ENCODE results near the gene RPS6KB2. TPM values are rescaled to one million over a fixed set of nuclear protein-coding genes. Genes with fewer than 3 reads are reported as not detected.

The RPS6KB2 gene
- total and polyA plus RNA-seq, 2 experiments from 2014 or later, result 29.5 to 41.3 TPM

DNA sequence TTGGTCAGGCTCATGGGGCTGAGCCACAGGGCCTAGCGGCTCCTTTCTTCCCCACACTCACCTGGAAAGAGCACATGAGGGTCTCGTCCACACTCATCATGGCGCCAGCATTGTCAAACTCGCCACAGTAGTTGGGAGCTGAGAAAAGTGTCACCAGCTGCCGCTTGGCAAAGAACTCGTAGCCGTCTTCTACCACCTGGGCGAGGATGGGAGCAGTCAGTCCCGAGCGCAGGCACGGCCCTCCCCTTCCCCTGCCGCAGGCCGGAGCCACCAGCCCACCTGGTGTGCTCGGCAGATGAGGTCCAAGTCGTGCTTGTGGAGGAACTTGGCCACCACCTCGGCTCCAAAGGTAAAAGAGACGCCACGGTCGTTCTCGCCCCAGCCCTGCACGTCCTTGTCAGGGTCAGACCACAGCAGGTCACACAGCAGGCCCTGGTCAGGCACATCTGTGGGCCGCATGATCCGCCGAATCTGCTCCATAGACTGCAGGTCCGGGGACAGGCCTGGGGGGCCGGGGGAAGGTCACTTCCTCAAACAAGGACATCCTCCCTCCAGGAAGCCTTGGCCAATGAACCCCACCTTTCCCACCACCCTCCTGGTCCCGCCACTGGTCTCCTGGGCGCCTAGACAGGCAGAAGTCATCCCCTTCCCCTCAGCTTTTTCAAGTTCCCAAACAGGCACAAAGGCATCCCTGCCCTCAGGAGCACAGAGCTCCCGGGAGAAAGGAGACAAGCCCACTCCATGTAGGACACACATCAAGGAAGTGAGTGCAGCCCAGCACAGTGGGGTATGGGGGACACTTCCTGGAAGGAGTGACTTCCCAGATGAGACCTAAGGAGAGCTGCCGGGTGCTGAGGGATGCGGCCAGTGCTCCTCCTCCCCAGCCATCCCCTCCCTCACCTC is 29.4 kb upstream of the RPS6KB2 start (continued):
- TF ChIP-seq, protein P1, sequence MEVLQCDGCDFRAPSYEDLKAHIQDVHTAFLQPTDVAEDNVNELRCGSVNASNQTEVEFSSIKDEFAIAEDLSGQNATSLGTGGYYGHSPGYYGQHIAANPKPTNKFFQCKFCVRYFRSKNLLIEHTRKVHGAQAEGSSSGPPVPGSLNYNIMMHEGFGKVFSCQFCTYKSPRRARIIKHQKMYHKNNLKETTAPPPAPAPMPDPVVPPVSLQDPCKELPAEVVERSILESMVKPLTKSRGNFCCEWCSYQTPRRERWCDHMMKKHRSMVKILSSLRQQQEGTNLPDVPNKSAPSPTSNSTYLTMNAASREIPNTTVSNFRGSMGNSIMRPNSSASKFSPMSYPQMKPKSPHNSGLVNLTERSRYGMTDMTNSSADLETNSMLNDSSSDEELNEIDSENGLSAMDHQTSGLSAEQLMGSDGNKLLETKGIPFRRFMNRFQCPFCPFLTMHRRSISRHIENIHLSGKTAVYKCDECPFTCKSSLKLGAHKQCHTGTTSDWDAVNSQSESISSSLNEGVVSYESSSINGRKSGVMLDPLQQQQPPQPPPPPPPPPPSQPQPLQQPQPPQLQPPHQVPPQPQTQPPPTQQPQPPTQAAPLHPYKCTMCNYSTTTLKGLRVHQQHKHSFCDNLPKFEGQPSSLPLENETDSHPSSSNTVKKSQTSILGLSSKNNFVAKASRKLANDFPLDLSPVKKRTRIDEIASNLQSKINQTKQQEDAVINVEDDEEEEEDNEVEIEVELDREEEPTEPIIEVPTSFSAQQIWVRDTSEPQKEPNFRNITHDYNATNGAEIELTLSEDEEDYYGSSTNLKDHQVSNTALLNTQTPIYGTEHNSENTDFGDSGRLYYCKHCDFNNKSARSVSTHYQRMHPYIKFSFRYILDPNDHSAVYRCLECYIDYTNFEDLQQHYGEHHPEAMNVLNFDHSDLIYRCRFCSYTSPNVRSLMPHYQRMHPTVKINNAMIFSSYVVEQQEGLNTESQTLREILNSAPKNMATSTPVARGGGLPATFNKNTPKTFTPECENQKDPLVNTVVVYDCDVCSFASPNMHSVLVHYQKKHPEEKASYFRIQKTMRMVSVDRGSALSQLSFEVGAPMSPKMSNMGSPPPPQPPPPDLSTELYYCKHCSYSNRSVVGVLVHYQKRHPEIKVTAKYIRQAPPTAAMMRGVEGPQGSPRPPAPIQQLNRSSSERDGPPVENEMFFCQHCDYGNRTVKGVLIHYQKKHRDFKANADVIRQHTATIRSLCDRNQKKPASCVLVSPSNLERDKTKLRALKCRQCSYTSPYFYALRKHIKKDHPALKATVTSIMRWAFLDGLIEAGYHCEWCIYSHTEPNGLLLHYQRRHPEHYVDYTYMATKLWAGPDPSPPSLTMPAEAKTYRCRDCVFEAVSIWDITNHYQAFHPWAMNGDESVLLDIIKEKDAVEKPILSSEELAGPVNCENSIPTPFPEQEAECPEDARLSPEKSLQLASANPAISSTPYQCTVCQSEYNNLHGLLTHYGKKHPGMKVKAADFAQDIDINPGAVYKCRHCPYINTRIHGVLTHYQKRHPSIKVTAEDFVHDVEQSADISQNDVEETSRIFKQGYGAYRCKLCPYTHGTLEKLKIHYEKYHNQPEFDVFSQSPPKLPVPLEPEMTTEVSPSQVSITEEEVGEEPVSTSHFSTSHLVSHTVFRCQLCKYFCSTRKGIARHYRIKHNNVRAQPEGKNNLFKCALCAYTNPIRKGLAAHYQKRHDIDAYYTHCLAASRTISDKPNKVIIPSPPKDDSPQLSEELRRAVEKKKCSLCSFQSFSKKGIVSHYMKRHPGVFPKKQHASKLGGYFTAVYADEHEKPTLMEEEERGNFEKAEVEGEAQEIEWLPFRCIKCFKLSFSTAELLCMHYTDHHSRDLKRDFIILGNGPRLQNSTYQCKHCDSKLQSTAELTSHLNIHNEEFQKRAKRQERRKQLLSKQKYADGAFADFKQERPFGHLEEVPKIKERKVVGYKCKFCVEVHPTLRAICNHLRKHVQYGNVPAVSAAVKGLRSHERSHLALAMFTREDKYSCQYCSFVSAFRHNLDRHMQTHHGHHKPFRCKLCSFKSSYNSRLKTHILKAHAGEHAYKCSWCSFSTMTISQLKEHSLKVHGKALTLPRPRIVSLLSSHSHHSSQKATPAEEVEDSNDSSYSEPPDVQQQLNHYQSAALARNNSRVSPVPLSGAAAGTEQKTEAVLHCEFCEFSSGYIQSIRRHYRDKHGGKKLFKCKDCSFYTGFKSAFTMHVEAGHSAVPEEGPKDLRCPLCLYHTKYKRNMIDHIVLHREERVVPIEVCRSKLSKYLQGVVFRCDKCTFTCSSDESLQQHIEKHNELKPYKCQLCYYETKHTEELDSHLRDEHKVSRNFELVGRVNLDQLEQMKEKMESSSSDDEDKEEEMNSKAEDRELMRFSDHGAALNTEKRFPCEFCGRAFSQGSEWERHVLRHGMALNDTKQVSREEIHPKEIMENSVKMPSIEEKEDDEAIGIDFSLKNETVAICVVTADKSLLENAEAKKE (CRISPR knock-in tag; IDR thresholded peaks at IDR 0.05), result no peak
- no peak for TF ChIP-seq EZH2 (IDR thresholded peaks at IDR 0.05; ENCODE audit: low read depth, unreplicated experiment)
- TF ChIP-seq EZH2phosphoT487 (IDR thresholded peaks at IDR 0.05; ENCODE audit: unreplicated experiment), result no peak
- TF ChIP-seq STAT1 (IDR thresholded peaks at IDR 0.05; ENCODE audit: unreplicated experiment), result no peak
- no peak for TF ChIP-seq POLR2AphosphoS5 (IDR thresholded peaks at IDR 0.05; ENCODE audit: low read depth)
- TF ChIP-seq NANOG (IDR thresholded peaks at IDR 0.05; ENCODE audit: borderline replicate concordance), result no peak
- TF ChIP-seq, protein P2, sequence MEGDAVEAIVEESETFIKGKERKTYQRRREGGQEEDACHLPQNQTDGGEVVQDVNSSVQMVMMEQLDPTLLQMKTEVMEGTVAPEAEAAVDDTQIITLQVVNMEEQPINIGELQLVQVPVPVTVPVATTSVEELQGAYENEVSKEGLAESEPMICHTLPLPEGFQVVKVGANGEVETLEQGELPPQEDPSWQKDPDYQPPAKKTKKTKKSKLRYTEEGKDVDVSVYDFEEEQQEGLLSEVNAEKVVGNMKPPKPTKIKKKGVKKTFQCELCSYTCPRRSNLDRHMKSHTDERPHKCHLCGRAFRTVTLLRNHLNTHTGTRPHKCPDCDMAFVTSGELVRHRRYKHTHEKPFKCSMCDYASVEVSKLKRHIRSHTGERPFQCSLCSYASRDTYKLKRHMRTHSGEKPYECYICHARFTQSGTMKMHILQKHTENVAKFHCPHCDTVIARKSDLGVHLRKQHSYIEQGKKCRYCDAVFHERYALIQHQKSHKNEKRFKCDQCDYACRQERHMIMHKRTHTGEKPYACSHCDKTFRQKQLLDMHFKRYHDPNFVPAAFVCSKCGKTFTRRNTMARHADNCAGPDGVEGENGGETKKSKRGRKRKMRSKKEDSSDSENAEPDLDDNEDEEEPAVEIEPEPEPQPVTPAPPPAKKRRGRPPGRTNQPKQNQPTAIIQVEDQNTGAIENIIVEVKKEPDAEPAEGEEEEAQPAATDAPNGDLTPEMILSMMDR (conservative IDR thresholded peaks at IDR 0.05; ENCODE audit: low read depth in 2 of 2), result no peak
- TF ChIP-seq ZNF331 (CRISPR knock-in tag; IDR thresholded peaks at IDR 0.05; ENCODE audit: low read depth), result no peak
- TF ChIP-seq, protein P3, sequence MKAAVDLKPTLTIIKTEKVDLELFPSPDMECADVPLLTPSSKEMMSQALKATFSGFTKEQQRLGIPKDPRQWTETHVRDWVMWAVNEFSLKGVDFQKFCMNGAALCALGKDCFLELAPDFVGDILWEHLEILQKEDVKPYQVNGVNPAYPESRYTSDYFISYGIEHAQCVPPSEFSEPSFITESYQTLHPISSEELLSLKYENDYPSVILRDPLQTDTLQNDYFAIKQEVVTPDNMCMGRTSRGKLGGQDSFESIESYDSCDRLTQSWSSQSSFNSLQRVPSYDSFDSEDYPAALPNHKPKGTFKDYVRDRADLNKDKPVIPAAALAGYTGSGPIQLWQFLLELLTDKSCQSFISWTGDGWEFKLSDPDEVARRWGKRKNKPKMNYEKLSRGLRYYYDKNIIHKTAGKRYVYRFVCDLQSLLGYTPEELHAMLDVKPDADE (IDR thresholded peaks at IDR 0.05), result no peak
